ENCODE results near the gene CDC42BPA. TPM values are rescaled to one million over a fixed set of nuclear protein-coding genes. Genes with fewer than 3 reads are reported as not detected.
A peak's percentile ranks its signal among the peaks of the same experiment; 100 is the strongest.

CDC42BPA gene
- total and polyA plus RNA-seq, 2 of the 8 experiments (the other 6 are each of a cell fraction or from before 2014, with no cell fraction given) = 7.1 to 28.5 TPM

DNA sequence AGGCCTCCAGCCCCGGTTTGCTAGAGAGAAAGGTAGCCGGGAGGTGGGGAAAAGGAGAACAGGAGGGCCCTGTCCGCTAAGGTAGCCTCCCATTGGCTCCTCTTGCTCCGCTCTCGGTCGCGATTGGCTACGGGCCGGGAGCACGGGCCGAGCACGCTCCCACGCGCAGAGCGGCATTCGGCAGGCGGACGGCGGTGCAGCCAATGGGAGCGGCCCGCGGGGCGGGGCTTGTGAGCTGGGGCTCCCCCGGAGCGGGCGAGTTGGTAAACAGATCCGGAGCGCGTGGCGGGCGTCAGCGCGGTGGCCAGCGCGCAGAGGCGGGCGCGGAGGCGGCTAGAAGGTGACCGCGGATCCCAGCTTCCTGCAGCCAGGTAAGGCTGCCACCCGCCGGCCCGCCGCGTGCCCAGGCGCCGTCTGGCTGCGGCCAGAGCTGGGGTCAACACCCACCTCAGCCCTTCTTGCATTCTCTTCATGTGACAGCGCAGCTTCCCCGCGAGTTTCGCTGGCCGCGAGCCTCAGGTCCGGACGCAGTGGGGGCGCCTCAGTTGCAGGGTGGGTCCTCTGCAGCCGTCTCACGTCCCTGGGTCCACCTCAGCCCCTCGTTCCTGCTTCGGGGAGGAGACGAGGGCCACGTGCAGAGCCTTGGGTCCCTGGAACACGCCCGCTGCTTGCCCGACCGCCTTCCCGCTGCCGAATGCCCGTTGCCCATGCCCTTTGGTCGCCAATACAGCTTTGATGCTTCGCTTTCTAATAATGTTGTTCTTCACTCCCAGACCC is 378.1 kb downstream of the CDC42BPA start, which contains the start of gene COQ8A (continued):
- TF ChIP-seq EP300 (IDR thresholded peaks at IDR 0.05; ENCODE audit: borderline replicate concordance in 1 of 2, low read depth in 2 of 2, low read length in 2 of 2) (no peak), HDAC2 (IDR thresholded peaks at IDR 0.05; ENCODE audit: borderline replicate concordance in 1 of 2, low read depth in 2 of 2, low read length in 2 of 2) (peak in 1 of 2 experiments; percentile 49; a peak in 1 of 4 replicates), SP4 (IDR thresholded peaks at IDR 0.05; ENCODE audit: low read length) (no peak; the same call in 1 of the 2 replicates), FOSL1 (IDR thresholded peaks at IDR 0.05; ENCODE audit: insufficient read depth, low read depth, low read length) (no peak), POLR2A (IDR thresholded peaks at IDR 0.05; ENCODE audit: control extremely low read depth in 1 of 2, low read depth in 2 of 2, low read length in 2 of 2) (no peak; a peak in 1 of 3 replicates), ZNF274 (IDR thresholded peaks at IDR 0.05; ENCODE audit: borderline replicate concordance, extremely low read depth, low read length) (no peak), KDM4A (IDR thresholded peaks at IDR 0.05; ENCODE audit: low read depth, low read length, severe bottlenecking) (peak; percentile 92)
- TF ChIP-seq, protein P1, sequence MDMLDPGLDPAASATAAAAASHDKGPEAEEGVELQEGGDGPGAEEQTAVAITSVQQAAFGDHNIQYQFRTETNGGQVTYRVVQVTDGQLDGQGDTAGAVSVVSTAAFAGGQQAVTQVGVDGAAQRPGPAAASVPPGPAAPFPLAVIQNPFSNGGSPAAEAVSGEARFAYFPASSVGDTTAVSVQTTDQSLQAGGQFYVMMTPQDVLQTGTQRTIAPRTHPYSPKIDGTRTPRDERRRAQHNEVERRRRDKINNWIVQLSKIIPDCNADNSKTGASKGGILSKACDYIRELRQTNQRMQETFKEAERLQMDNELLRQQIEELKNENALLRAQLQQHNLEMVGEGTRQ (IDR thresholded peaks at IDR 0.05; ENCODE audit: low read length) = no peak; the same call in 1 of the 2 replicates

Small RNA genes within 50 kb of the gene (small RNA-seq; reads per million reads assigned to genes)
- not detected for gene AL353689.1 (ENCODE audit: insufficient read depth)

Other genes starting within 250 kb of the CDC42BPA start
- gene ZNF678, start 245.1 kb upstream of the CDC42BPA start, total RNA-seq (2021; fragmentation: NEBNext Ultra II Directional; extraction: Animal tissue kit (Norgen Biotek cat#: 25700)) = 28.3 and 30.6 TPM in 2 replicates
- 5.3 and 6.9 TPM in 2 replicates for gene ZNF678, start 245.1 kb upstream of the CDC42BPA start, polyA plus RNA-seq (2011; rRNA removed)

Data from H1 (cell line).